Measurements from ENCODE around the gene FMNL2.

- TF ChIP-seq POLR2AphosphoS5 (IDR thresholded peaks at IDR 0.05; ENCODE audit: low read depth, low read length) (no peak), POLR2A (IDR thresholded peaks at IDR 0.05; ENCODE audit: low read depth, low read length) (no peak)
Measured at GRCh38 chr2:152513681-152514080, 178.7 kb downstream of the FMNL2 start.
